Endothelial cell (in vitro differentiated cells): ENCODE data around the gene SMG1. TPM values are rescaled to one million over a fixed set of nuclear protein-coding genes. Genes with fewer than 3 reads are reported as not detected.

Source experiments
- DNase-seq: peaks from one replicate; pipeline ENCODE4 v3.0.0; 2021; ENCODE audit warnings: low spot score
- H3K27ac Mint-ChIP-seq: one replicate; pipeline ENCODE4 v1.8.0; 2021; ENCODE audit warnings: mixed read lengths, inconsistent platforms; ENCODE audit not compliant: unreplicated experiment
- H3K27me3 Mint-ChIP-seq: one replicate; pipeline ENCODE4 v1.8.0; 2021; ENCODE audit warnings: mild to moderate bottlenecking, moderate library complexity, mixed read lengths, inconsistent platforms; ENCODE audit not compliant: unreplicated experiment
- H3K36me3 Mint-ChIP-seq: one replicate; pipeline ENCODE4 v1.8.0; 2021; ENCODE audit warnings: mild to moderate bottlenecking, low read depth, mixed read lengths, inconsistent platforms; ENCODE audit not compliant: unreplicated experiment
- H3K4me1 Mint-ChIP-seq: one replicate; pipeline ENCODE4 v1.8.0; 2021; ENCODE audit warnings: mild to moderate bottlenecking, mixed read lengths, inconsistent platforms; ENCODE audit not compliant: unreplicated experiment
- H3K4me3 Mint-ChIP-seq: one replicate; pipeline ENCODE4 v1.8.0; 2021; ENCODE audit warnings: mild to moderate bottlenecking, mixed read lengths, inconsistent platforms; ENCODE audit not compliant: unreplicated experiment
- H3K9me3 Mint-ChIP-seq: one replicate; pipeline ENCODE4 v1.8.0; 2021; ENCODE audit warnings: mixed read lengths, inconsistent platforms; ENCODE audit not compliant: unreplicated experiment
- CTCF ChIP-seq: fragments of 200-600 bp; sonication (generic); IDR thresholded peaks from one replicate; pipeline ENCODE4 v1.5.0; 2021; ENCODE audit warnings: antibody characterized with exemption; ENCODE audit not compliant: unreplicated experiment
- total RNA-seq: library from RNA; stranded (reverse); fragmentation: NEBNext Ultra II Directional; extraction: Animal tissue kit (Norgen Biotek cat#: 25700); gene quantifications from one replicate; pipeline ENCODE4 v1.2.1, GENCODE V29; 2021; ENCODE audit not compliant: unreplicated experiment

SMG1 gene
- total RNA-seq, 1 donor from 2014 or later, result 70.1 TPM

DNA sequence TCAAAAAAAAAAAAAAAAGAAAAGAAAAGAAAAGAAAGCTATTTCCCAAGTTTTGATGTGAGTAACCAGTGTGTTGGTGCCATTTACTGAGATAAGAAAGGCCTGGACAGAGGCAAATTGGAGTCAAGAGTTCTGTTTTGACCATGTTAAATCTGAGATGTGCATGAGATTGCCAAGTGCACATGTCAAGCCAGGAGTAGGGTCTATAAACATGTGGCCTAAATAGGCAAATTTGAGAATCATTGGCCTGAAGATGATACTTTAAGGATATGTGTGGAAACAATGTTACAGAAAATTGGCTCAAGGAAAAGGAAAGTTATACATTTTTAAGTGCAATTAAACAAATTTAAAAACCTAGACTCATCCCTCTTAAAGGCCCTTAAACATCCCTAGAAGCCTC lies 15.3 kb upstream of the SMG1 start:
- Mint-ChIP-seq H3K4me1 (peaks cover 5% of the 10 kb centered on the region), H3K36me3 (no peaks in the 10 kb centered on the region), H3K27ac (no peak overlapping the region), H3K27me3 (peaks cover 2% of the 10 kb centered on the region), H3K9me3 (no peaks in the 10 kb centered on the region), H3K4me3 (no peak overlapping the region)
- TF ChIP-seq CTCF, result no peak
- no peak for DNase-seq

GRCh38 chr16:18938986-18939385 lies 12.8 kb upstream of the SMG1 start:
- peaks cover 5% of the 10 kb centered on the region for H3K4me1 Mint-ChIP-seq
- no peaks in the 10 kb centered on the region for H3K36me3 Mint-ChIP-seq
- no peak for DNase-seq
- peaks cover 2% of the 10 kb centered on the region for H3K27me3 Mint-ChIP-seq
- H3K27ac Mint-ChIP-seq, result no peak overlapping the region
- no peak for TF ChIP-seq CTCF
- H3K4me3 Mint-ChIP-seq, result no peak overlapping the region
- H3K9me3 Mint-ChIP-seq, result no peaks in the 10 kb centered on the region

GRCh38 chr16:18937390-18937789 lies 11.2 kb upstream of the SMG1 start:
- Mint-ChIP-seq H3K4me3 (no peak overlapping the region), H3K36me3 (no peaks in the 10 kb centered on the region), H3K27me3 (peaks cover 2% of the 10 kb centered on the region), H3K4me1 (peaks cover 5% of the 10 kb centered on the region), H3K9me3 (no peaks in the 10 kb centered on the region), H3K27ac (no peak overlapping the region)
- no peak for DNase-seq
- TF ChIP-seq CTCF, result no peak

DNA sequence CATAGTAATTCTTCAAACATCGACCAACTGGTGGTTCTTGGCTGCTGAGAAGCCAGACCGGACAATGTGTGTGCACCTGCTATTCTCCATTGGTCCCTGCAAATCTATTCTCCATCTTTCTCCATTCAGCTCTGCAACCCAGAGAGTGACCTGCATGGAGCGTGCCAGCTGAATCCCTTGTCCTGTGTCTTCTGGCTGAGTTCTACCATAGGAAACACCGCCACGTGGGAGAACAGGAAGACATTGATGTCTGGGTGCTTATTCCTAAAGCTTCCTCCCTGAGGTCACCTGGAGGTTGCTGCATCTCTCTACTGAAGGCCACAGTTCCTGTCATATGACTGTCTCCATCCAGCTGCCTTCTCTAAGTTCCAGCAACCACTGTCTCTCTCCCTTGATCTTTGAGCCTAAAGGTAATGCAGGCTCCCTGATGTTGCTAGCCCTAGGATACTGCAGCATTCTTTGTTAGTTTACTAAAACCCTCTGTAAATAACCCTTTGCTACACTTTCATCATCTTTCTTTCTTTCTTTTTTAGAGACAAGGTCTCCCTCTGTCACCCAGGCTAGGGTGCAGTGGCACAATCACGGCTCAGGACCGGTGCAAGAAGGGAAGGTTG lies 10.6 kb upstream of the SMG1 start:
- no peak for DNase-seq

More for the DNA sequence above, 10.6 kb upstream of the SMG1 start:
- H3K9me3 Mint-ChIP-seq, result no peaks in the 10 kb centered on the region
- H3K27me3 Mint-ChIP-seq, result peaks cover 2% of the 10 kb centered on the region
- TF ChIP-seq CTCF, result no peak
- H3K36me3 Mint-ChIP-seq, result no peaks in the 10 kb centered on the region
- H3K27ac Mint-ChIP-seq, result no peak overlapping the region
- peak overlapping the region; percentile 24 for H3K4me3 Mint-ChIP-seq
- peaks cover 8% of the 10 kb centered on the region for H3K4me1 Mint-ChIP-seq
